Natural killer cell treated with Interleukin-12 subunit alpha and Interleukin-12 subunit beta and Interleukin-15 and Interleukin-18, amount 100 ng/mL, for 72 hours (primary cell): ENCODE measurements around the gene MRRF. TPM values are rescaled to one million over a fixed set of nuclear protein-coding genes. Genes with fewer than 3 reads are reported as not detected.
"Not testable (repeated sequence)": the region's sequence is repeated elsewhere in the genome, so short reads cannot be mapped to it uniquely, and the experiment has no call there.

Source experiments
- ATAC-seq, 2 donors: fragments of 150-1000 bp; cut with Tn5 transposase in 1 of 2; sonication (Bioruptor Pico), chemical (Tn5 transposase) in 1 of 2; 2 replicates each; pipeline ENCODE4 v1.10.0; 2021
- DNase-seq: peaks from one replicate; pipeline ENCODE4 v3.0.0; 2022; ENCODE audit warnings: low spot score
- H3K27ac Mint-ChIP-seq, 2 donors: 1 replicate in 1 of 2; 2 replicates in 1 of 2; pipeline ENCODE4 v1.8.0; 2022; ENCODE audit warnings: mixed read lengths in 2 of 2, mild to moderate bottlenecking in 1 of 2, moderate library complexity in 1 of 2
- H3K27me3 Mint-ChIP-seq, 2 donors: 1 replicate in 1 of 2; 2 replicates in 1 of 2; pipeline ENCODE4 v1.8.0; 2022; ENCODE audit warnings: mixed read lengths in 2 of 2
- H3K36me3 Mint-ChIP-seq: one replicate; pipeline ENCODE4 v1.8.0; 2022; ENCODE audit warnings: mixed read lengths
- H3K4me1 Mint-ChIP-seq, 2 donors: 1 replicate in 1 of 2; 2 replicates in 1 of 2; pipeline ENCODE4 v1.8.0; 2022; ENCODE audit warnings: low read depth in 2 of 2, mixed read lengths in 2 of 2, mild to moderate bottlenecking in 1 of 2
- H3K4me3 Mint-ChIP-seq: one replicate; pipeline ENCODE4 v1.8.0; 2022; ENCODE audit warnings: mixed read lengths
- H3K9me3 Mint-ChIP-seq: 2 replicates; pipeline ENCODE4 v1.8.0; 2022; ENCODE audit warnings: mixed read lengths
- total RNA-seq, 2 donors: library from RNA; stranded (reverse); gene quantifications; one replicate each; pipeline ENCODE4 v1.2.3, GENCODE V29; 2022

Gene MRRF
- total RNA-seq, 2 donors from 2014 or later: 41.7 to 60.9 TPM

GRCh38 chr9:122315534-122315933 lies 50.9 kb downstream of the MRRF start:
- no peaks in the 10 kb centered on the region for H3K9me3 Mint-ChIP-seq
- H3K27me3 Mint-ChIP-seq: no peaks in the 10 kb centered on the region
- ATAC-seq (no peak), DNase-seq (no peak)
- H3K36me3 Mint-ChIP-seq: peaks cover 10% of the 10 kb centered on the region
- H3K4me1 Mint-ChIP-seq: no peaks in the 10 kb centered on the region
- H3K27ac Mint-ChIP-seq: no peak overlapping the region
- H3K4me3 Mint-ChIP-seq: no peak overlapping the region

GRCh38 chr9:122318284-122318683 lies 53.6 kb downstream of the MRRF start:
- no peaks in the 10 kb centered on the region for H3K4me1 Mint-ChIP-seq
- DNase-seq (no peak), ATAC-seq (no peak)
- no peak overlapping the region for H3K4me3 Mint-ChIP-seq
- peaks cover 9% of the 10 kb centered on the region for H3K36me3 Mint-ChIP-seq
- H3K9me3 Mint-ChIP-seq: no peaks in the 10 kb centered on the region
- H3K27me3 Mint-ChIP-seq: no peaks in the 10 kb centered on the region
- no peak overlapping the region for H3K27ac Mint-ChIP-seq

GRCh38 chr9:122320413-122320881 lies 55.8 kb downstream of the MRRF start:
- ATAC-seq: no peak
- H3K27me3 Mint-ChIP-seq: no peaks in the 10 kb centered on the region
- H3K36me3 Mint-ChIP-seq: peaks cover 7% of the 10 kb centered on the region
- no peaks in the 10 kb centered on the region for H3K4me1 Mint-ChIP-seq
- no peak for DNase-seq
- H3K9me3 Mint-ChIP-seq: no peaks in the 10 kb centered on the region
- no peak overlapping the region for H3K4me3 Mint-ChIP-seq
- H3K27ac Mint-ChIP-seq: no peak overlapping the region

GRCh38 chr9:122322553-122322952 lies 57.9 kb downstream of the MRRF start:
- ATAC-seq: no peak

GRCh38 chr9:122324665-122325064 lies 60.0 kb downstream of the MRRF start:
- H3K27me3 Mint-ChIP-seq, ATAC-seq, H3K9me3 Mint-ChIP-seq, H3K4me3 Mint-ChIP-seq, H3K4me1 Mint-ChIP-seq, H3K36me3 Mint-ChIP-seq, H3K27ac Mint-ChIP-seq, DNase-seq: not testable (repeated sequence)

More at GRCh38 chr9:122322553-122322952, 57.9 kb downstream of the MRRF start:
- no peaks in the 10 kb centered on the region for H3K9me3 Mint-ChIP-seq
- H3K36me3 Mint-ChIP-seq: peaks cover 7% of the 10 kb centered on the region
- no peak overlapping the region for H3K27ac Mint-ChIP-seq
- no peak overlapping the region for H3K4me3 Mint-ChIP-seq
- H3K27me3 Mint-ChIP-seq: no peaks in the 10 kb centered on the region
- no peaks in the 10 kb centered on the region for H3K4me1 Mint-ChIP-seq
- no peak for DNase-seq

- no peaks in the 10 kb centered on the region for H3K27me3 Mint-ChIP-seq
- ATAC-seq (no peak), DNase-seq (no peak)
- H3K27ac Mint-ChIP-seq: no peak overlapping the region
- H3K4me1 Mint-ChIP-seq: no peaks in the 10 kb centered on the region
- no peak overlapping the region for H3K4me3 Mint-ChIP-seq
- no peaks in the 10 kb centered on the region for H3K9me3 Mint-ChIP-seq
- H3K36me3 Mint-ChIP-seq: peaks cover 7% of the 10 kb centered on the region
Observed at GRCh38 chr9:122325124-122325523, 60.4 kb downstream of the MRRF start.

GRCh38 chr9:122327175-122327574 lies 62.5 kb downstream of the MRRF start:
- ATAC-seq (no peak), DNase-seq (no peak)
- Mint-ChIP-seq H3K27ac (no peak overlapping the region), H3K9me3 (no peaks in the 10 kb centered on the region), H3K4me3 (no peak overlapping the region), H3K4me1 (no peaks in the 10 kb centered on the region), H3K27me3 (no peaks in the 10 kb centered on the region), H3K36me3 (peaks cover 7% of the 10 kb centered on the region)

- Mint-ChIP-seq H3K4me1 (no peaks in the 10 kb centered on the region), H3K4me3 (no peak overlapping the region), H3K27me3 (no peaks in the 10 kb centered on the region), H3K27ac (no peak overlapping the region), H3K9me3 (no peaks in the 10 kb centered on the region), H3K36me3 (no peaks in the 10 kb centered on the region)
- DNase-seq (no peak), ATAC-seq (no peak)
Observed at GRCh38 chr9:122329597-122329996, 64.9 kb downstream of the MRRF start.

GRCh38 chr9:122330466-122330865 lies 65.8 kb downstream of the MRRF start:
- DNase-seq, H3K27ac Mint-ChIP-seq, H3K4me1 Mint-ChIP-seq, H3K4me3 Mint-ChIP-seq, ATAC-seq, H3K27me3 Mint-ChIP-seq, H3K9me3 Mint-ChIP-seq, H3K36me3 Mint-ChIP-seq: not testable (repeated sequence)

- H3K36me3 Mint-ChIP-seq: no peaks in the 10 kb centered on the region
- no peak overlapping the region for H3K27ac Mint-ChIP-seq
- no peaks in the 10 kb centered on the region for H3K4me1 Mint-ChIP-seq
- DNase-seq (peak; percentile 23), ATAC-seq (peak in 1 of 2 donors; percentile 9)
- no peaks in the 10 kb centered on the region for H3K27me3 Mint-ChIP-seq
- H3K4me3 Mint-ChIP-seq: no peak overlapping the region
- no peaks in the 10 kb centered on the region for H3K9me3 Mint-ChIP-seq
Observed at GRCh38 chr9:122331523-122331927, 66.8 kb downstream of the MRRF start.

- Mint-ChIP-seq H3K27me3 (no peaks in the 10 kb centered on the region), H3K4me1 (no peaks in the 10 kb centered on the region), H3K9me3 (no peaks in the 10 kb centered on the region), H3K4me3 (no peak overlapping the region), H3K36me3 (no peaks in the 10 kb centered on the region), H3K27ac (no peak overlapping the region)
- DNase-seq (peak; percentile 8), ATAC-seq (peak in 1 of 2 donors; percentile 17)
Observed at GRCh38 chr9:122332083-122332482, 67.4 kb downstream of the MRRF start.

- no peaks in the 10 kb centered on the region for H3K9me3 Mint-ChIP-seq
- no peak overlapping the region for H3K27ac Mint-ChIP-seq
- no peaks in the 10 kb centered on the region for H3K27me3 Mint-ChIP-seq
- no peaks in the 10 kb centered on the region for H3K4me1 Mint-ChIP-seq
- DNase-seq (no peak), ATAC-seq (no peak)
- H3K4me3 Mint-ChIP-seq: no peak overlapping the region
- no peaks in the 10 kb centered on the region for H3K36me3 Mint-ChIP-seq
Observed at GRCh38 chr9:122332644-122333043, 68.0 kb downstream of the MRRF start.

GRCh38 chr9:122333169-122333808 lies 68.6 kb downstream of the MRRF start:
- no peaks in the 10 kb centered on the region for H3K4me1 Mint-ChIP-seq
- H3K4me3 Mint-ChIP-seq: no peak overlapping the region
- peaks cover 0 to 4% of the 10 kb centered on the region in 2 donors for H3K27me3 Mint-ChIP-seq
- H3K36me3 Mint-ChIP-seq: no peaks in the 10 kb centered on the region
- no peaks in the 10 kb centered on the region for H3K9me3 Mint-ChIP-seq
- no peak overlapping the region for H3K27ac Mint-ChIP-seq
- ATAC-seq: no peak
- peak; percentile 35 for DNase-seq

- DNase-seq (peak; percentile 16), ATAC-seq (no peak)
- H3K36me3 Mint-ChIP-seq: no peaks in the 10 kb centered on the region
- H3K4me3 Mint-ChIP-seq: no peak overlapping the region
- peaks cover 0 to 12% of the 10 kb centered on the region in 2 donors for H3K27me3 Mint-ChIP-seq
- H3K27ac Mint-ChIP-seq: no peak overlapping the region
- H3K9me3 Mint-ChIP-seq: no peaks in the 10 kb centered on the region
- no peaks in the 10 kb centered on the region for H3K4me1 Mint-ChIP-seq
Observed at GRCh38 chr9:122334916-122335315, 70.2 kb downstream of the MRRF start.

- ATAC-seq (no peak), DNase-seq (peak; percentile 8)
- Mint-ChIP-seq H3K27ac (no peak overlapping the region), H3K27me3 (peaks cover 0 to 15% of the 10 kb centered on the region in 2 donors), H3K36me3 (no peaks in the 10 kb centered on the region), H3K4me3 (no peak overlapping the region), H3K9me3 (no peaks in the 10 kb centered on the region), H3K4me1 (no peaks in the 10 kb centered on the region)
Observed at GRCh38 chr9:122336189-122336588, 71.5 kb downstream of the MRRF start.
